Body of pancreas (tissue), 4 donors: ENCODE results near the gene TTLL10. TPM values are rescaled to one million over a fixed set of nuclear protein-coding genes. Genes with fewer than 3 reads are reported as not detected.

Experiments used
- ATAC-seq: fragments of 150-250 bp; one replicate; pipeline ENCODE4 v1.9.1; 2016
- DNase-seq, 4 donors: peaks; one replicate each; pipeline ENCODE4 v3.0.0-alpha.2; 2019
- H3K27ac ChIP-seq, 4 donors: fragments of 200-600 bp; sonication (generic); 1 replicate in 3 of 4; 2 replicates in 1 of 4; pipeline versions ENCODE4 v1.5.1 to v1.6.1; 2016 to 2019; ENCODE audit warnings: mild to moderate bottlenecking in 1 of 4, mixed read lengths in 1 of 4, moderate library complexity in 1 of 4
- H3K27me3 ChIP-seq, 2 donors: fragments of 200-600 bp; sonication (generic); one replicate each; pipeline ENCODE4 v1.6.0; 2016; ENCODE audit warnings: mild to moderate bottlenecking in 1 of 2
- H3K36me3 ChIP-seq, 2 donors: fragments of 200-600 bp; sonication (generic); replicated peaks in 1 of 2; 2 replicates each; pipeline ENCODE4 v1.5.1; 2016; ENCODE audit warnings: low read depth in 2 of 2; ENCODE audit not compliant: insufficient read depth in 1 of 2
- H3K4me1 ChIP-seq: fragments of 200-600 bp; sonication (generic); one replicate; pipeline ENCODE4 v1.6.0; 2016
- H3K4me3 ChIP-seq, 2 donors: fragments of 200-600 bp; sonication (generic); 1 replicate in 1 of 2; 2 replicates in 1 of 2; pipeline ENCODE4 v1.5.1; 2016 to 2019
- H3K9me3 ChIP-seq, 3 donors: fragments of 200-600 bp; sonication (generic); 1 replicate in 2 of 3; 2 replicates in 1 of 3; pipeline ENCODE4 v1.5.1; 2016
- CTCF ChIP-seq, 7 experiments: fragments of 450-650 bp in 4 of 7; fragments of 200-600 bp in 3 of 7; sonication (generic) in 3 of 7; IDR thresholded peaks; one replicate each; pipeline ENCODE4 v1.5.1; 2016 to 2019; ENCODE audit warnings: antibody characterized with exemption in 7 of 7
- POLR2A ChIP-seq, 3 donors: fragments of 450-650 bp; IDR thresholded peaks; one replicate each; pipeline ENCODE4 v1.6.1; 2016; ENCODE audit warnings: antibody characterized with exemption in 3 of 3, mild to moderate bottlenecking in 2 of 3
- WGBS, 2 donors: methylation state at CpG; one replicate each; pipeline ENCODE4 v1.1.5; 2017; 5-methylcytosine and 5-hydroxymethylcytosine counted together
- intact Hi-C: fragments of 100-400 bp; cut with DNase I; formaldehyde crosslinking; loops from one replicate; pipeline ENCODE4 v1.15.1; 2023
- total RNA-seq, 2 donors: library from RNA; depleted of rRNA; stranded (reverse); fragments of >200 nt; gene quantifications; one replicate each; pipeline ENCODE4 v1.1.0, GENCODE V29; 2016

Gene TTLL10
- total RNA-seq, 2 donors from 2014 or later, result 0.66 to 0.78 TPM

GRCh38 chr1:1196431-1197187, 22.9 kb downstream of the TTLL10 start:
- no peak for ATAC-seq
- Histone ChIP-seq H3K27me3 (peaks cover 0 to 13% of the 10 kb centered on the region in 2 donors), H3K4me3 (no peak overlapping the region), H3K27ac (no peak overlapping the region), H3K9me3 (no peaks in the 10 kb centered on the region), H3K4me1 (peaks cover 11% of the 10 kb centered on the region), H3K36me3 (no peaks in the 10 kb centered on the region)
- no peak for DNase-seq
- intact Hi-C loops, result no loop called here
- 86 to 90% methylated on average over 5 to 13 of the region's 13 CpGs for WGBS, 2 donors
- TF ChIP-seq POLR2A (IDR thresholded peaks at IDR 0.05) (no peak), CTCF (IDR thresholded peaks at IDR 0.05) (no peak)

- no peaks in the 10 kb centered on the region for H3K9me3 ChIP-seq
- no peak for ATAC-seq
- intact Hi-C loops, result no loop called here
- H3K36me3 ChIP-seq, result no peaks in the 10 kb centered on the region
- no peak overlapping the region for H3K27ac ChIP-seq
- peaks cover 0 to 13% of the 10 kb centered on the region in 2 donors for H3K27me3 ChIP-seq
- no peak for TF ChIP-seq CTCF (IDR thresholded peaks at IDR 0.05)
- no peak for TF ChIP-seq POLR2A (IDR thresholded peaks at IDR 0.05)
- H3K4me3 ChIP-seq, result no peak overlapping the region
- WGBS, 2 donors, result 77 to 83% methylated on average over 2 to 3 of the region's 8 CpGs
- H3K4me1 ChIP-seq, result peaks cover 11% of the 10 kb centered on the region
- no peak for DNase-seq
These were observed 23.5 kb downstream of the TTLL10 start for GRCh38 chr1:1197188-1197500.

- Histone ChIP-seq H3K36me3 (no peaks in the 10 kb centered on the region), H3K27ac (no peak overlapping the region), H3K27me3 (peaks cover 0 to 13% of the 10 kb centered on the region in 2 donors), H3K9me3 (no peaks in the 10 kb centered on the region), H3K4me3 (no peak overlapping the region), H3K4me1 (peaks cover 11% of the 10 kb centered on the region)
- TF ChIP-seq CTCF (IDR thresholded peaks at IDR 0.05) (no peak), POLR2A (IDR thresholded peaks at IDR 0.05) (no peak)
- ATAC-seq (no peak), DNase-seq (no peak)
- intact Hi-C loops, result no loop called here
- 81 to 93% methylated on average over 10 to 11 of the region's 48 CpGs for WGBS, 2 donors
These were observed 24.1 kb downstream of the TTLL10 start for GRCh38 chr1:1197551-1198422.

GRCh38 chr1:1198423-1199140, 24.9 kb downstream of the TTLL10 start:
- Histone ChIP-seq H3K4me3 (no peak overlapping the region), H3K27ac (no peak overlapping the region), H3K36me3 (no peaks in the 10 kb centered on the region), H3K4me1 (peaks cover 11% of the 10 kb centered on the region), H3K27me3 (peaks cover 0 to 13% of the 10 kb centered on the region in 2 donors), H3K9me3 (no peaks in the 10 kb centered on the region)
- 79 to 85% methylated on average over 5 to 13 of the region's 23 CpGs for WGBS, 2 donors
- intact Hi-C loops, result no loop called here
- TF ChIP-seq CTCF (IDR thresholded peaks at IDR 0.05) (no peak), POLR2A (IDR thresholded peaks at IDR 0.05) (no peak)
- ATAC-seq, result no peak
- no peak for DNase-seq
